Epidermal melanocyte (primary cell): ENCODE data around the gene SH3BP4.

Experiments
- DNase-seq: peaks from one replicate; pipeline ENCODE4 v3.0.0; 2011; ENCODE audit warnings: low spot score; ENCODE audit not compliant: insufficient read length

SH3BP4 gene

GRCh38 chr2:234964631-234965461, 13.0 kb downstream of the SH3BP4 start:
- no peak for DNase-seq

GRCh38 chr2:234966340-234966739, 14.5 kb downstream of the SH3BP4 start:
- DNase-seq, result no peak

GRCh38 chr2:234967201-234967869, 15.5 kb downstream of the SH3BP4 start:
- DNase-seq, result no peak

GRCh38 chr2:234967870-234968208, 16.0 kb downstream of the SH3BP4 start:
- DNase-seq, result no peak

GRCh38 chr2:234968631-234969305, 17.0 kb downstream of the SH3BP4 start:
- DNase-seq, result no peak

GRCh38 chr2:234969306-234970098, 17.7 kb downstream of the SH3BP4 start:
- no peak for DNase-seq

GRCh38 chr2:234970099-234970440, 18.3 kb downstream of the SH3BP4 start:
- no peak for DNase-seq

- no peak for DNase-seq
These were observed 18.7 kb downstream of the SH3BP4 start for GRCh38 chr2:234970477-234970882.

GRCh38 chr2:234971496-234971895, 19.7 kb downstream of the SH3BP4 start:
- no peak for DNase-seq

GRCh38 chr2:234973008-234973407, 21.2 kb downstream of the SH3BP4 start:
- DNase-seq, result no peak

GRCh38 chr2:234974501-234975385, 22.9 kb downstream of the SH3BP4 start:
- no peak for DNase-seq

GRCh38 chr2:234975611-234976010, 23.8 kb downstream of the SH3BP4 start:
- no peak for DNase-seq

GRCh38 chr2:234976479-234977227, 24.8 kb downstream of the SH3BP4 start:
- DNase-seq, result no peak

GRCh38 chr2:234977228-234977679, 25.4 kb downstream of the SH3BP4 start:
- DNase-seq, result no peak

- no peak for DNase-seq
These were observed 26.8 kb downstream of the SH3BP4 start for GRCh38 chr2:234978466-234979203.

GRCh38 chr2:234979204-234980167, 27.7 kb downstream of the SH3BP4 start:
- no peak for DNase-seq

GRCh38 chr2:234980451-234981187, 28.8 kb downstream of the SH3BP4 start:
- no peak for DNase-seq
